ENCODE measurements around the gene POC5.
A peak's percentile ranks its signal among the peaks of the same experiment; 100 is the strongest.

DNA sequence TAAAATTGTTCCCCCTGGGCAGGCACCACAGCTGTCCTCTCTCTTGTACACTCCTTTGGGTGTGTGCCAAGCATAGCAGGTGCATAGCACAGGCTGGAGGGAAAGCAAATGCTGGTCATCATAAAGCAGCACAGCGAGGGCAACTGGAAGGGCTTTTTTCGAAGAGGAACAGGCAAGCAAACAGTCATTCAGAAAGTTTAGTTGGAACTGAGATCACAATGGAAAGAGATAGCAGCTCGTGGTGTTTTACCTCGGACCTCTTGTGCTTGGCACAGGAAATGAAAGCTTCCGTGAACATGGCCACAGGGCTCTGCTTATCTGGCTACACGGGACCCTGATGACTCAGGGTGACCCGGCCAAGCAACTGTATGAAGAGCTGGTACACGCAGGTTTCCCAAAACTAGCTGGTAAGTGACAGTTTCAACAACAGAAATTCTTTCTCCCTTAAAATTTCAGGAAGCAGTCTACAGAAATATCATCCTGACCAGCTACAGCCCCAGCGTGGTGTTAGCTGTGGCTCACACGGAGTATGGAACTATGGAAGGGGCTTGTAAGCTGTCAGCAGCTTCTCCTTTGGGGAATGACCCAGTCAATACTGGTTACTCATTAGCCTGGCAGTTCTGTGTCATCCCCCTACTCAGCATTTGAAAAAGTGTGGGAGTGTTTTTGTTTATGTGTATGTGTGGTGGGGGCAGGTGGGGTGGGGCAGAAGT is 48.1 kb downstream of the POC5 start:
- TF ChIP-seq SRSF9 (IDR thresholded peaks at IDR 0.05; ENCODE audit: borderline replicate concordance, insufficient read depth, low read depth, low read length, poor library complexity, severe bottlenecking) (no peak), TARDBP (CRISPR knock-in tag; IDR thresholded peaks at IDR 0.05) (no peak), SIX1 (CRISPR knock-in tag; IDR thresholded peaks at IDR 0.05; ENCODE audit: borderline replicate concordance) (no peak), TFAP4 (IDR thresholded peaks at IDR 0.05; ENCODE audit: borderline replicate concordance, low read depth) (0 out of 2 replicates have a peak, but pooled peaks have one; percentile 9), GLI4 (CRISPR knock-in tag; IDR thresholded peaks at IDR 0.05; ENCODE audit: borderline replicate concordance) (no peak), EZH2 (conservative IDR thresholded peaks at IDR 0.05; ENCODE audit: low read depth, low read length) (no peak), EP300 (IDR thresholded peaks at IDR 0.05; ENCODE audit: low read depth in 2 of 2, low read length in 2 of 2) (no peak), EP300 (CRISPR knock-in tag; IDR thresholded peaks at IDR 0.05; ENCODE audit: borderline replicate concordance) (no peak), ZNF589 (CRISPR knock-in tag; conservative IDR thresholded peaks at IDR 0.05) (no peak), KDM5A (IDR thresholded peaks at IDR 0.05; ENCODE audit: borderline replicate concordance, low read length) (no peak), ZFAT (CRISPR knock-in tag; conservative IDR thresholded peaks at IDR 0.05) (no peak)
- TF ChIP-seq, protein P1, sequence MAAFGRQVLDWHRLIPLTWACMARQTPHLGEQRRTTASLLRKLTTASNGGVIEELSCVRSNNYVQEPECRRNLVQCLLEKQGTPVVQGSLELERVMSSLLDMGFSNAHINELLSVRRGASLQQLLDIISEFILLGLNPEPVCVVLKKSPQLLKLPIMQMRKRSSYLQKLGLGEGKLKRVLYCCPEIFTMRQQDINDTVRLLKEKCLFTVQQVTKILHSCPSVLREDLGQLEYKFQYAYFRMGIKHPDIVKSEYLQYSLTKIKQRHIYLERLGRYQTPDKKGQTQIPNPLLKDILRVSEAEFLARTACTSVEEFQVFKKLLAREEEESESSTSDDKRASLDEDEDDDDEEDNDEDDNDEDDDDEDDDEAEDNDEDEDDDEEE (CRISPR knock-in tag; IDR thresholded peaks at IDR 0.05), result no peak
